ENCODE data around the gene HDAC4. TPM values are rescaled to one million over a fixed set of nuclear protein-coding genes. Genes with fewer than 3 reads are reported as not detected.

HDAC4 gene
- total RNA-seq, 6 experiments from 2014 or later: 7.4 to 13.0 (median 9.5) TPM

DNA sequence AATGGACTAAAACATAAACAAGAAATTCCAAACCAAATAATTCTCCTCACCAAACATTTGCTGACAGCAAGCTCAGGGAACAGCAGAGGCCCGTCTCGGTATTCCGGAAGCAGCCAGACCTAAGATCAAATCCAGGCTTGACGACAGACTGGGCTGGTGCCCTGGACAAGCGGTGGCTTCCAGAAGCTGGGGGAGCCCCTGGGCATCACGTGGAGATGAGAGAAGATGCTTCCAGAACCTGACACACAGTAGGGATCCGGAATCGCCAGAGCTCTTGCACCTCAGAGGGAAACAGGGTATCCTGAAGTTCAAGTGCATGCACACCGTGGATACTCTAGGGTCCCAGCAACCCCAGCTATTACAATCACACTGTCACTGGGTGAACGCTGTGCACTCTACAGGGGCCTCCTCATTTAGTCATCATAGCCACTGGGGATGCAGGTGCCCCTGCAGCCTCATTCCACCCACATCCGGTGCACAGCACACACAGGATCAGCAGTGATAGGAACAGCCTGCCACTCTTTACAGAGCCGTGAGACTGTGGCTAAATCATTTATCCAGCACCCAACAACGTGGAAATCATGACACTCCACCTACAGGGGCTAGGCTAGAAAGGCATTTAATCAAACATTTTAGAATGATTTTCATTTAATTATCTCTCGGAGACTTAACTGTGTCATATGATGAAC, 102.6 kb downstream of the HDAC4 start:
- Mint-ChIP-seq H3K4me1 (ENCODE audit: low read depth) (no peaks in the 10 kb centered on the region), H3K27ac (no peak overlapping the region), H3K36me3 (ENCODE audit: low read depth) (no peaks in the 10 kb centered on the region), H3K9me3 (no peaks in the 10 kb centered on the region), H3K4me3 (no peak overlapping the region), H3K27me3 (ENCODE audit: insufficient read depth) (no peaks in the 10 kb centered on the region)
- TF ChIP-seq, protein P1, sequence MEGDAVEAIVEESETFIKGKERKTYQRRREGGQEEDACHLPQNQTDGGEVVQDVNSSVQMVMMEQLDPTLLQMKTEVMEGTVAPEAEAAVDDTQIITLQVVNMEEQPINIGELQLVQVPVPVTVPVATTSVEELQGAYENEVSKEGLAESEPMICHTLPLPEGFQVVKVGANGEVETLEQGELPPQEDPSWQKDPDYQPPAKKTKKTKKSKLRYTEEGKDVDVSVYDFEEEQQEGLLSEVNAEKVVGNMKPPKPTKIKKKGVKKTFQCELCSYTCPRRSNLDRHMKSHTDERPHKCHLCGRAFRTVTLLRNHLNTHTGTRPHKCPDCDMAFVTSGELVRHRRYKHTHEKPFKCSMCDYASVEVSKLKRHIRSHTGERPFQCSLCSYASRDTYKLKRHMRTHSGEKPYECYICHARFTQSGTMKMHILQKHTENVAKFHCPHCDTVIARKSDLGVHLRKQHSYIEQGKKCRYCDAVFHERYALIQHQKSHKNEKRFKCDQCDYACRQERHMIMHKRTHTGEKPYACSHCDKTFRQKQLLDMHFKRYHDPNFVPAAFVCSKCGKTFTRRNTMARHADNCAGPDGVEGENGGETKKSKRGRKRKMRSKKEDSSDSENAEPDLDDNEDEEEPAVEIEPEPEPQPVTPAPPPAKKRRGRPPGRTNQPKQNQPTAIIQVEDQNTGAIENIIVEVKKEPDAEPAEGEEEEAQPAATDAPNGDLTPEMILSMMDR (IDR thresholded peaks at IDR 0.05): no peak
- DNase-seq: no peak

DNA sequence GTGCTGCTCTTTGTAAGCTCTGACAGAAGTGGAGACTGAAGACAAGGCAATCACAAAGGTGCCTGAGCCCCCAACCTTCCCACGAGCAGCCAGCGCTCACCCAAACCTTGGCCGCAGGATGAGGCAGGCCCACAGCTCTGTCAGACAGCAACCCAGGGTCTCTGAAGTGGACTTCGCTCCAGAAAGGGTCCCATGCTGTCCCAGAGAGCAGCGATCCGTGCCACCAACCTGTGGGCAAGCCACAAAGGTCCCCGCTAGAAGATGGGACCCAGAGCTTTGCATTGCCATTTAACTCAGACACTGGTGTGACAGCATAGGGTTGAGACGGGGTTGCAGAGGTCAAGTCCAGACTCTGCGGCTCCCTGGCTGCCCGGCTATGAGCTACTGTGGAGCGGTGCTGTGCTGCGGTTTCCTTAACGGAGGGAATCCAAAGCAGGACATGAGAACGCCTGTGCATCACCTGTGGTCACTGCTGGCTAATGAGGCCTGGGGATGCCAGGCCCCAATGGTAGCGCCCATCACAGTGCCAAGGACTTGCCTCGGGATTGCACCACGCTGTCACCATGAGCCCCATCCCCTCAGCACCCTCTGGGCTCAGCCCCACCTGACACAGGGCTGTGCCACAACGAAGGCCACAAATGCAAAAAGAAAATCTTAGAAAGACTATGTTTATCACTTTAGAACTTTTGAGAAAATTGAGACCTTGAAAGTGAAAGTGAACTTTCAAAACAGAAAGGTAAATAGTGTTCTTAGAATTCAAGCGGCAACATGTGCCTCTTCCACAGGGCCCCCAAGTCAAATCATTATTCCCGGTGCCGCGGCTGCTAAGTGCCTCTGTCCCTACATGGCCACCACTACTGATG, 103.4 kb downstream of the HDAC4 start:
- no peak for DNase-seq
- Mint-ChIP-seq H3K9me3 (no peaks in the 10 kb centered on the region), H3K4me3 (no peak overlapping the region), H3K4me1 (ENCODE audit: low read depth) (no peaks in the 10 kb centered on the region), H3K27ac (no peak overlapping the region), H3K27me3 (ENCODE audit: insufficient read depth) (no peaks in the 10 kb centered on the region), H3K36me3 (ENCODE audit: low read depth) (no peaks in the 10 kb centered on the region)
- TF ChIP-seq, protein P1 (IDR thresholded peaks at IDR 0.05): no peak

DNA sequence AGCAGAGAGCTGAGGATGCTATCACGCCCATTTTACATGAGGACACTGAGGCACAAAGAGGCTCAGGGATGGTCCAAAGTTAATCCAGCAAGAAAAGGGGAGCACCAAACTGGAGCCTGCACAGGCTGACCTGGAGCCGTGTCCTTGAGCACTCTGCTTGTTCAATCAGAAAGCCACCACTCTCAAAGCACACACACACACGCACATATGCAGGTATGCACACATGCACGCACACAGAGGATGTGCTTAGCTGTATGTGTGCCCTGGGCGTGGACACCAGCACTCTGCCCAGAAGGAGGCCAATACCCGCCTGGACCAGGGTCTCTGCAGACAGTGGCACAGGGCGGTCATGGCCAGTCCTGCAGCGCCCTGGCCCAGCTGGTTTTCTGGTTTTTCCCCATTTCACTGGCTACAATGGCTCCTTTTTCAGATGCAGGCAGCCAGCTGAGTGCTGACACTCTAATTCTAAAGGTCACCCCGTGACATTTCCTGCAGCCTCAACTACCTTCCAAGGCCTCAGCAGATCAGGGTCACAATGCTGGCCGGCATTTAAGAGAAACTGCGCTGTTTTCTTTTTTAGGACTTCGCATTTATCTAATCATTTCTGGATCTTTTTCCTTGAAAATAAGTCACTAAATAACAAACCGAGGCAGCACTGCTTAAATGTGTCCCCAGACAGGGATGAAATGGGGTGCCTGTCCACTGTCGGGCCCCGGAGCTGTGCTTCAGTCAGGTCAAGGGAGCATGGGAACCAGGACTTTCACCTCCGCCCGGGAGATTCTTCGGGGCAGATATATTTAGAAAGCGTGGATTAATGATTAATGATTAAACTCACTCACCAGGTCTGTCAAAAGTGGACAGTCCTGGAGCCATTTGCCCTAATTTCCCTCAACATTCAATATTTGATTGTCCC, 104.5 kb downstream of the HDAC4 start:
- no peaks in the 10 kb centered on the region for H3K36me3 Mint-ChIP-seq (ENCODE audit: low read depth)
- no peaks in the 10 kb centered on the region for H3K9me3 Mint-ChIP-seq
- H3K4me3 Mint-ChIP-seq: no peak overlapping the region
- no peak for DNase-seq
- TF ChIP-seq, protein P1 (IDR thresholded peaks at IDR 0.05): no peak
- no peaks in the 10 kb centered on the region for H3K4me1 Mint-ChIP-seq (ENCODE audit: low read depth)
- no peaks in the 10 kb centered on the region for H3K27me3 Mint-ChIP-seq (ENCODE audit: insufficient read depth)
- no peak overlapping the region for H3K27ac Mint-ChIP-seq

DNA sequence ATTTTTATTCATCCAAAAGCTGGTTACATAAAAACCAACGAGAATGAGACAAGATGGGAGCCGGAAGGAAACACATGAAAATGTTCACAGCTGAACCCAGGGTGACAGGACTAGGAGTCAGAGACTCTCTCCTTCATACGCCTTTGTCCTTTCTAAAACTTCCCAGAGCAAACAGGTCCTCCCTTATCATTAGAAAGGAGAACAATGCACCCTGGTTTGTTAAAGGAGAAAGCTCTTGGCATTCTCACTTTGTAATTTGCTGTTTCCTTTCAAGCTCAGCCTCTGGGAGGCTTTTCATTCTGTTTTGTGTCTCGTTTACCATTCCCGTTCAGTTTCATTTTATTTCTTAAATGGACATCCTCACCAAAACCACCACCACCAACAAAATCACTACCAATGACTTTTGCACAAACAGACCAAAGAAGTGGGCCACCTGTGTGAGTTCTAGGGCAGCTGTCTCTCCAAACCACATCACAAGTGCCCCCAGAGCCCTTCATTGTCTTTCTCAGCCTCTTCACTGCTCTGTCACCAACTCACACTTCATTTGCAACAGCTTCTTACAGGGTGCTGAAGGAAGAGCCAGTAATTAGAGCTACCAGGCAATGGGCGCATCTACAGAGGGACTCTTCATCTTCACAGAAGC, 105.3 kb downstream of the HDAC4 start:
- no peaks in the 10 kb centered on the region for H3K9me3 Mint-ChIP-seq
- no peaks in the 10 kb centered on the region for H3K36me3 Mint-ChIP-seq (ENCODE audit: low read depth)
- no peak for DNase-seq
- peaks cover 4% of the 10 kb centered on the region; the same call in 1 of the 2 replicates for H3K27me3 Mint-ChIP-seq (ENCODE audit: insufficient read depth)
- H3K27ac Mint-ChIP-seq: no peak overlapping the region
- no peaks in the 10 kb centered on the region for H3K4me1 Mint-ChIP-seq (ENCODE audit: low read depth)
- TF ChIP-seq, protein P1 (IDR thresholded peaks at IDR 0.05): no peak
- H3K4me3 Mint-ChIP-seq: peak overlapping the region; percentile 32

DNA sequence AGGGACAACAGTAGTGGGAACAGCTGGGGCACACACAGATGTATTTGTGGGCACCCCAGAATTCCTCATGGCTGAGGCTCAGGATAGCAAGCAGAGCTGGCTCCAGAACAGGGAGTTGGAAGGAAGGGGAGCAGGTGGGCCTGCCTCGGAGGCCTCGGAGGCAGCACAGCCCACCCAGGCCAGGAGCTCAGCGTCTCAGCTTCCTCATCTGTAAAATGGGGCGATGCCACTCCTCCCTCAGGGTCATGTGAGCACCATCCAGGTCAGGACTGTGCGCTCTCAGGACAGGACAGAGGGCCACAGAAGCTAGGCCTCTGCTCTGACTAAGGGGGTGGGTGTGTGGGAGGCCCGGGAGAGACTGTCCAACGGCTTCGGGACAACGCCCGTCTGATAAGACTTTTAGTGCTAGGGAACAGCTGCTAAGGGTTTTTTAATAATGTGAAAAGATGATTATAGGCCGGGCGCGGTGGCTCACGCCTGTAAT, 106.2 kb downstream of the HDAC4 start:
- Mint-ChIP-seq H3K27me3 (ENCODE audit: insufficient read depth) (peaks cover 4% of the 10 kb centered on the region; the same call in 1 of the 2 replicates), H3K4me3 (no peak overlapping the region), H3K4me1 (ENCODE audit: low read depth) (peaks cover 3% of the 10 kb centered on the region; the same call in 1 of the 2 replicates), H3K36me3 (ENCODE audit: low read depth) (no peaks in the 10 kb centered on the region), H3K27ac (no peak overlapping the region), H3K9me3 (no peaks in the 10 kb centered on the region)
- no peak for DNase-seq
- TF ChIP-seq, protein P1 (IDR thresholded peaks at IDR 0.05): no peak
